ENCODE results near the gene CRYBG2. TPM values are rescaled to one million over a fixed set of nuclear protein-coding genes. Genes with fewer than 3 reads are reported as not detected.

The CRYBG2 gene
- total and polyA plus RNA-seq, 2 of the 13 experiments (the other 11 are each of a cell fraction or from before 2014, with no cell fraction given), result 1.3 to 2.9 TPM

- TF ChIP-seq ZBTB1 (CRISPR knock-in tag; IDR thresholded peaks at IDR 0.05; ENCODE audit: borderline replicate concordance), result no peak
- peak; percentile 15 for TF ChIP-seq SKI (IDR thresholded peaks at IDR 0.05; ENCODE audit: partially characterized antibody)
- TF ChIP-seq ZFX (CRISPR knock-in tag; IDR thresholded peaks at IDR 0.05; ENCODE audit: low read depth), result no peak
- TF ChIP-seq PHB2 (IDR thresholded peaks at IDR 0.05; ENCODE audit: partially characterized antibody), result no peak
- TF ChIP-seq NR2C2 (CRISPR knock-in tag; IDR thresholded peaks at IDR 0.05; ENCODE audit: borderline replicate concordance), result 0 out of 2 replicates have a peak, but pooled peaks have one; percentile 26
- no peak for TF ChIP-seq ZNF788 (CRISPR knock-in tag; IDR thresholded peaks at IDR 0.05; ENCODE audit: borderline replicate concordance)
- no peak; the same call in 1 of the 2 replicates for TF ChIP-seq ZNF574 (CRISPR knock-in tag; IDR thresholded peaks at IDR 0.05)
- no peak for TF ChIP-seq ZNF619 (CRISPR knock-in tag; IDR thresholded peaks at IDR 0.05)
- TF ChIP-seq RBFOX2 (IDR thresholded peaks at IDR 0.05; ENCODE audit: low read depth, low read length), result no peak
- TF ChIP-seq ATF7-NPFF (CRISPR knock-in tag; IDR thresholded peaks at IDR 0.05; ENCODE audit: low read depth), result no peak
- TF ChIP-seq ZNF562 (CRISPR knock-in tag; IDR thresholded peaks at IDR 0.05; ENCODE audit: borderline replicate concordance), result no peak
- no peak; the same call in 1 of the 2 replicates for TF ChIP-seq ZNF746 (CRISPR knock-in tag; IDR thresholded peaks at IDR 0.05)
- TF ChIP-seq FOXO4 (CRISPR knock-in tag; conservative IDR thresholded peaks at IDR 0.05), result no peak
- no peak for TF ChIP-seq ZSCAN25 (CRISPR knock-in tag; IDR thresholded peaks at IDR 0.05)
- TF ChIP-seq ZNF766 (CRISPR knock-in tag; IDR thresholded peaks at IDR 0.05; ENCODE audit: borderline replicate concordance), result no peak
- no peak for TF ChIP-seq ZKSCAN5 (CRISPR knock-in tag; IDR thresholded peaks at IDR 0.05)
- TF ChIP-seq NFRKB (IDR thresholded peaks at IDR 0.05), result no peak
- TF ChIP-seq NCOA1 (CRISPR knock-in tag; IDR thresholded peaks at IDR 0.05), result no peak
- TF ChIP-seq KDM2A (CRISPR knock-in tag; IDR thresholded peaks at IDR 0.05; ENCODE audit: borderline replicate concordance, low read depth), result no peak
- TF ChIP-seq HES4 (CRISPR knock-in tag; IDR thresholded peaks at IDR 0.05; ENCODE audit: borderline replicate concordance), result no peak
- no peak for TF ChIP-seq GLMP (CRISPR knock-in tag; IDR thresholded peaks at IDR 0.05; ENCODE audit: borderline replicate concordance)
- no peak for TF ChIP-seq CBX1 (IDR thresholded peaks at IDR 0.05; ENCODE audit: low read depth)
- TF ChIP-seq HIC2 (CRISPR knock-in tag; IDR thresholded peaks at IDR 0.05; ENCODE audit: low read depth), result no peak; the same call in 1 of the 2 replicates
These were observed 4.8 kb upstream of the CRYBG2 start (continued) for GRCh38 chr1:26358411-26359384.
